ENCODE measurements around the gene LRRK1. TPM values are rescaled to one million over a fixed set of nuclear protein-coding genes. Genes with fewer than 3 reads are reported as not detected.

LRRK1 gene
- polyA plus RNA-seq, 2 of the 4 experiments (the other 2 are of a cell fraction), result 12.2 to 17.7 TPM

DNA sequence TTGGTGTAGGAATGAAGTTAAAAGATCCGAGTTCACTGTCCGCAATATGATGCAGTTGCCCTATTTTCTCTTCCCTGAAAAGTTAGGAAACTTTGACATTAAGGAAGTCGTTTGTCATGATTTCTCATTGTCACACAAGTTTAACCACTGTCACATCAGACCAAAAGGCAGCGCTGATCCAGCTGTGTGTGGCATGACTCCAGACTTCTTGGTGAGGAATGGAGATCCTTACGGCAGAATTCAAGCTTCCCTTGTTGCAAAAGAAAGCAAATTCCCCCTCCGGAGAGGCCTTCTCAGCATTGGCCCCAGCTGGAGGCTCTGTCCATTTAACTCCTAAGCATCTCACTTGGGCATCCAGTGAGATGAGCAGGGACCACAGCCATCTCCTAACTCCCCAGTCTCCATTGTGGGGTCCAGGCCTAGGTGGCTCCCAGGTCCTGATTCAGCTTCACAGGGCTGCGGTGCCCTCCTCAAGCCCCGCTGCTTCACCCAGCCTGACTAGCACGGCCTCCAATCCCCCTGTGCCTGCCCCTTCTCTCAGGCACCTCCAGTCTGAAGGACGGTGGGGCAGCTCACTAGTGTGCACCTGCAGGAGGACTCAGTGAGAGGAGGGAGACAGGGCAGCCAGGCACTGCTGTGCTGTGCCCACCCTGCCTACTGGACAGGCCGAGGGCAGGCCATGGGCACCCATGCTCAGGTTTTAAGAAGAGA lies 173.2 kb downstream of the LRRK1 start:
- TF ChIP-seq, protein P1, sequence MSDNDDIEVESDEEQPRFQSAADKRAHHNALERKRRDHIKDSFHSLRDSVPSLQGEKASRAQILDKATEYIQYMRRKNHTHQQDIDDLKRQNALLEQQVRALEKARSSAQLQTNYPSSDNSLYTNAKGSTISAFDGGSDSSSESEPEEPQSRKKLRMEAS (IDR thresholded peaks at IDR 0.05), result no peak
- TF ChIP-seq, protein P2, sequence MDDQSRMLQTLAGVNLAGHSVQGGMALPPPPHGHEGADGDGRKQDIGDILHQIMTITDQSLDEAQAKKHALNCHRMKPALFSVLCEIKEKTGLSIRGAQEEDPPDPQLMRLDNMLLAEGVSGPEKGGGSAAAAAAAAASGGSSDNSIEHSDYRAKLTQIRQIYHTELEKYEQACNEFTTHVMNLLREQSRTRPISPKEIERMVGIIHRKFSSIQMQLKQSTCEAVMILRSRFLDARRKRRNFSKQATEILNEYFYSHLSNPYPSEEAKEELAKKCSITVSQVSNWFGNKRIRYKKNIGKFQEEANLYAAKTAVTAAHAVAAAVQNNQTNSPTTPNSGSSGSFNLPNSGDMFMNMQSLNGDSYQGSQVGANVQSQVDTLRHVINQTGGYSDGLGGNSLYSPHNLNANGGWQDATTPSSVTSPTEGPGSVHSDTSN (IDR thresholded peaks at IDR 0.05), result no peak
- TF ChIP-seq FOXS1 (CRISPR knock-in tag; IDR thresholded peaks at IDR 0.05), result no peak
- TF ChIP-seq, protein P3, sequence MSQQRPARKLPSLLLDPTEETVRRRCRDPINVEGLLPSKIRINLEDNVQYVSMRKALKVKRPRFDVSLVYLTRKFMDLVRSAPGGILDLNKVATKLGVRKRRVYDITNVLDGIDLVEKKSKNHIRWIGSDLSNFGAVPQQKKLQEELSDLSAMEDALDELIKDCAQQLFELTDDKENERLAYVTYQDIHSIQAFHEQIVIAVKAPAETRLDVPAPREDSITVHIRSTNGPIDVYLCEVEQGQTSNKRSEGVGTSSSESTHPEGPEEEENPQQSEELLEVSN (IDR thresholded peaks at IDR 0.05; ENCODE audit: borderline replicate concordance, low read depth), result no peak
- H3K4me2 ChIP-seq, result no peak overlapping the region
- ATAC-seq (no peak), DNase-seq (ENCODE audit: low read depth in 1 of 2, low spot score in 1 of 2) (no peak), FAIRE-seq (no peak)
- ChIA-PET POLR2A (no interaction called here), CTCF (interaction anchor here (1.4 to 15.7 kb wide), 3 partner anchors 84 to 163 kb away, joined by 3 to 275 read pairs (median 3); partner anchors contain the start of gene CHSY1)
- H3K27ac ChIP-seq, result no peak overlapping the region
- peaks cover 7% of the 10 kb centered on the region; the same call in 1 of the 3 replicates for H3K9me3 ChIP-seq
- H3K4me3 ChIP-seq, result no peak overlapping the region
- no peaks in the 10 kb centered on the region for H3K4me1 ChIP-seq
- 76% methylated on average over 10 of the region's 11 CpGs for WGBS (ENCODE audit: missing lambda C conversion rate)

DNA sequence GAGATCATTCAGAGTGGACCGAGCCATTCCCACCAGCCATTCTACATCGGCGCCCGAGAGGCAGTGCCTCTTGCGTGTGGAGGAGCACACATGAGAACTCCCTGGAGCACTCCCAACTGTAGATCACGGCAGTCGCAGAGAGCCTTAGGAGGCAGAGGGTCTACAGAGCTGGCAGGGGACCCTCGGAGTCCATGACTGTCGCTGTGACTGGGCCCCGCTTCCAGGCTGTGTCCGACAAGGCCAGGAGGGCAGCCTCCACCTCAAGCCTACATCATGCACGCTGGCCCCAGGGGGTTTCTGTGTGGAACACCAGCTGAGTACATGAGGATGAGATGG lies 173.7 kb downstream of the LRRK1 start:
- ATAC-seq (no peak), DNase-seq (ENCODE audit: low read depth in 1 of 2, low spot score in 1 of 2) (no peak), FAIRE-seq (no peak)
- ChIA-PET CTCF (interaction anchor here (1.4 to 15.7 kb wide), 3 partner anchors 84 to 162 kb away, joined by 3 to 275 read pairs (median 3); partner anchors contain the start of gene CHSY1), POLR2A (no interaction called here)
- WGBS (ENCODE audit: missing lambda C conversion rate), result 87% methylated on average over 12 of the region's 12 CpGs
- Histone ChIP-seq H3K4me3 (no peak overlapping the region), H3K4me2 (no peak overlapping the region), H3K4me1 (no peaks in the 10 kb centered on the region), H3K27ac (no peak overlapping the region), H3K9me3 (peaks cover 7% of the 10 kb centered on the region; the same call in 1 of the 3 replicates)
- TF ChIP-seq FOSB (CRISPR knock-in tag; IDR thresholded peaks at IDR 0.05) (no peak), HOXB5 (CRISPR knock-in tag; IDR thresholded peaks at IDR 0.05) (no peak), CBX2 (IDR thresholded peaks at IDR 0.05; ENCODE audit: borderline replicate concordance, low read depth) (no peak), ZNF302 (CRISPR knock-in tag; IDR thresholded peaks at IDR 0.05) (no peak), FOSL2 (IDR thresholded peaks at IDR 0.05) (no peak), FOSL2 (CRISPR knock-in tag; IDR thresholded peaks at IDR 0.05) (no peak)

DNA sequence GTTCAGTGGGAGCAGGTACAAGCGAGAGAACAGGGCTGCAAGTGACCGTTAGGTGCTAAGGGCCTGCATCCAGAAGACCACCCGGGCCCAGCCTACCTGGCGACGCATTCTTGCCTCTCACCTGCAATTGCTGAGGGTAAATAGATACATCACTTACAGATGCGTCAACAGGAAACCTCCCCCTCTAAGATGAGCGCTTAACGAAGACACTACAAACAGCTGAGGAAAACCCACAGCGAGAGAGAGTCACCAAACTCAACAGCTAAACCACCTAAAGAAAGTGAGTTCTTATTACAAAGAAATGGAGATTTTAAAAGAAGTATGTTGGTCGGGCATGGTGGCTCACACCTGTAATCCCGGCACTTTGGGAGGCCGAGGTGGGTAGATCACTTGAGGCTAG lies 174.8 kb downstream of the LRRK1 start:
- H3K4me1 ChIP-seq, result no peaks in the 10 kb centered on the region
- no peak for FAIRE-seq

More for the DNA sequence above, 174.8 kb downstream of the LRRK1 start:
- Histone ChIP-seq H3K4me2 (no peak overlapping the region), H3K4me3 (no peak overlapping the region), H3K9me3 (peaks cover 7% of the 10 kb centered on the region; the same call in 1 of the 3 replicates), H3K27ac (no peak overlapping the region)
- POLR2A ChIA-PET, result no interaction called here
- no peak for DNase-seq (ENCODE audit: low read depth in 1 of 2, low spot score in 1 of 2)
- no peak for ATAC-seq
- CTCF ChIA-PET, result interaction anchor here (0.6 to 15.7 kb wide), 4 partner anchors 9 to 161 kb away, joined by 3 to 275 read pairs (median 4); partner anchors contain the start of gene CHSY1
- no peak for TF ChIP-seq RCOR1 (IDR thresholded peaks at IDR 0.05; ENCODE audit: low read depth, low read length)
- TF ChIP-seq RARB (CRISPR knock-in tag; IDR thresholded peaks at IDR 0.05), result no peak
- TF ChIP-seq, protein P4, sequence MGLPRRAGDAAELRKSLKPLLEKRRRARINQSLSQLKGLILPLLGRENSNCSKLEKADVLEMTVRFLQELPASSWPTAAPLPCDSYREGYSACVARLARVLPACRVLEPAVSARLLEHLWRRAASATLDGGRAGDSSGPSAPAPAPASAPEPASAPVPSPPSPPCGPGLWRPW (IDR thresholded peaks at IDR 0.05), result no peak
- TF ChIP-seq, protein P5, sequence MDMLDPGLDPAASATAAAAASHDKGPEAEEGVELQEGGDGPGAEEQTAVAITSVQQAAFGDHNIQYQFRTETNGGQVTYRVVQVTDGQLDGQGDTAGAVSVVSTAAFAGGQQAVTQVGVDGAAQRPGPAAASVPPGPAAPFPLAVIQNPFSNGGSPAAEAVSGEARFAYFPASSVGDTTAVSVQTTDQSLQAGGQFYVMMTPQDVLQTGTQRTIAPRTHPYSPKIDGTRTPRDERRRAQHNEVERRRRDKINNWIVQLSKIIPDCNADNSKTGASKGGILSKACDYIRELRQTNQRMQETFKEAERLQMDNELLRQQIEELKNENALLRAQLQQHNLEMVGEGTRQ (IDR thresholded peaks at IDR 0.05), result no peak
- TF ChIP-seq KDM1A (IDR thresholded peaks at IDR 0.05; ENCODE audit: low read depth), result no peak
- TF ChIP-seq SMC3 (IDR thresholded peaks at IDR 0.05), result no peak
- no peak for TF ChIP-seq HDAC2 (IDR thresholded peaks at IDR 0.05)
- TF ChIP-seq, protein P6, sequence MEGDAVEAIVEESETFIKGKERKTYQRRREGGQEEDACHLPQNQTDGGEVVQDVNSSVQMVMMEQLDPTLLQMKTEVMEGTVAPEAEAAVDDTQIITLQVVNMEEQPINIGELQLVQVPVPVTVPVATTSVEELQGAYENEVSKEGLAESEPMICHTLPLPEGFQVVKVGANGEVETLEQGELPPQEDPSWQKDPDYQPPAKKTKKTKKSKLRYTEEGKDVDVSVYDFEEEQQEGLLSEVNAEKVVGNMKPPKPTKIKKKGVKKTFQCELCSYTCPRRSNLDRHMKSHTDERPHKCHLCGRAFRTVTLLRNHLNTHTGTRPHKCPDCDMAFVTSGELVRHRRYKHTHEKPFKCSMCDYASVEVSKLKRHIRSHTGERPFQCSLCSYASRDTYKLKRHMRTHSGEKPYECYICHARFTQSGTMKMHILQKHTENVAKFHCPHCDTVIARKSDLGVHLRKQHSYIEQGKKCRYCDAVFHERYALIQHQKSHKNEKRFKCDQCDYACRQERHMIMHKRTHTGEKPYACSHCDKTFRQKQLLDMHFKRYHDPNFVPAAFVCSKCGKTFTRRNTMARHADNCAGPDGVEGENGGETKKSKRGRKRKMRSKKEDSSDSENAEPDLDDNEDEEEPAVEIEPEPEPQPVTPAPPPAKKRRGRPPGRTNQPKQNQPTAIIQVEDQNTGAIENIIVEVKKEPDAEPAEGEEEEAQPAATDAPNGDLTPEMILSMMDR (IDR thresholded peaks at IDR 0.05), result no peak
- TF ChIP-seq JUN (IDR thresholded peaks at IDR 0.05), result no peak
- TF ChIP-seq RFX5 (IDR thresholded peaks at IDR 0.05), result no peak
- no peak for TF ChIP-seq FOSL2 (IDR thresholded peaks at IDR 0.05)
- TF ChIP-seq FOSL2 (CRISPR knock-in tag; IDR thresholded peaks at IDR 0.05), result no peak
- no peak for TF ChIP-seq NPAS2 (CRISPR knock-in tag; IDR thresholded peaks at IDR 0.05; ENCODE audit: borderline replicate concordance)
- TF ChIP-seq TFCP2L1 (CRISPR knock-in tag; IDR thresholded peaks at IDR 0.05), result no peak
- no peak for TF ChIP-seq EHMT2 (IDR thresholded peaks at IDR 0.05; ENCODE audit: low read depth)
- TF ChIP-seq, protein P7, sequence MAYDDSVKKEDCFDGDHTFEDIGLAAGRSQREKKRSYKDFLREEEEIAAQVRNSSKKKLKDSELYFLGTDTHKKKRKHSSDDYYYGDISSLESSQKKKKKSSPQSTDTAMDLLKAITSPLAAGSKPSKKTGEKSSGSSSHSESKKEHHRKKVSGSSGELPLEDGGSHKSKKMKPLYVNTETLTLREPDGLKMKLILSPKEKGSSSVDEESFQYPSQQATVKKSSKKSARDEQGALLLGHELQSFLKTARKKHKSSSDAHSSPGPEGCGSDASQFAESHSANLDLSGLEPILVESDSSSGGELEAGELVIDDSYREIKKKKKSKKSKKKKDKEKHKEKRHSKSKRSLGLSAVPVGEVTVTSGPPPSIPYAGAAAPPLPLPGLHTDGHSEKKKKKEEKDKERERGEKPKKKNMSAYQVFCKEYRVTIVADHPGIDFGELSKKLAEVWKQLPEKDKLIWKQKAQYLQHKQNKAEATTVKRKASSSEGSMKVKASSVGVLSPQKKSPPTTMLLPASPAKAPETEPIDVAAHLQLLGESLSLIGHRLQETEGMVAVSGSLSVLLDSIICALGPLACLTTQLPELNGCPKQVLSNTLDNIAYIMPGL (CRISPR knock-in tag; IDR thresholded peaks at IDR 0.05; ENCODE audit: borderline replicate concordance), result no peak
- TF ChIP-seq, protein P2 (IDR thresholded peaks at IDR 0.05), result no peak
- no peak for TF ChIP-seq ESRRA (IDR thresholded peaks at IDR 0.05; ENCODE audit: borderline replicate concordance, low read length)
- 69% methylated on average over 12 of the region's 12 CpGs for WGBS (ENCODE audit: missing lambda C conversion rate)

All from A549 (cell line).